ENCODE results near the gene TIGD6.
"Not testable (repeated sequence)": the region's sequence is repeated elsewhere in the genome, so short reads cannot be mapped to it uniquely, and the experiment has no call there.

The TIGD6 gene

DNA sequence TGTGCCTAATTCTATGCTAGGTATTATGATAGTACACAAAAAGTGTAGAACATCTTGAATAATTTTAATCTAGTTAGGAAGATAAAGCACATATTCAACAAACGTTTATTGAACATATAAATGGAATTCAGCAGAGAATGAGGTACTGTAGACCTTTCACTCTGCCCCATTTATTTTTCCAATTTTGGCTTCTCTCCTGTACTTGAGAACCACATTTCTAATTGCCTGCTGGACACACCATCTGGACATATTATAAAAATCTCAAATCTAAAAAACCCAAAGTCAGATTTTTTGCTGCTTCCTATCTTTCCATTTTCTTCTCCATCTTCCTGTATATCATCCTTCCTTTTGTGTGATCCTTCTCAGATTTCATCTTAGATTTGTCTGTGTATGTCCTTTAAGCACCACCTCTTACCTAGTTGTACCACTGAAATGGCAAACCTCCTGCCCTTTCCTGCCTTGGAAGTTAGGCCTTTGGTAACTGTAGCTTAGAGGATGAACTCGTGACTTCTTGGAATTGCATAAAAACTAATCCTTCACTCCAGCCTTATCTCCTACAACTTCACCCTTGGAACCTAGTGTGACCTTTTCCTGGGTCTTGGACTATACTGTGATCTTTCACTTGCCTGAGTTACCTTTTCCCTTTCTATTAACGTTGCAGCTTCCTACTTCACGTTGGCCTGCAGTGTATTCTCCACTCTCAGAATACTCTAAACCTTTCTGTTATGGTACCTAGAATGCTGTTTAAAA is 31.1 kb downstream of the TIGD6 start:
- no peak for DNase-seq

DNA sequence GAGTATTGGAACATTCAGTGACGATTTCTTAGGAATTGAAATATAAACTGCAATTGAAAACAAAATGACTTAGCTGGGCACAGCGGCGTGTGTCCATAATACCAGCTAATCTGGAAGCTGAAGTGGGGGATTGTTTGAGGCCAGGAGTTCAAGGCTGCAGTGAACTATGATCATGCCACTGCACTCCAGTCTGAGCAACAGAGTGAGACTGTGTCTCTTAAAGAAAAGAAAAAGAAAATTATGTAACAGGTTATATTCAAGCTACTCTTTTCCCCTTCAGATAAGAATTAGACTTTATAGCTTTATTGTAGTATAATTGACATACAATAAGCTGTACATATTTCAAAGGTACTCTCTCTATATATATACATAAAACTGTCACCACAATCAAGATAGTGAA is 33.5 kb downstream of the TIGD6 start:
- DNase-seq: no peak

DNA sequence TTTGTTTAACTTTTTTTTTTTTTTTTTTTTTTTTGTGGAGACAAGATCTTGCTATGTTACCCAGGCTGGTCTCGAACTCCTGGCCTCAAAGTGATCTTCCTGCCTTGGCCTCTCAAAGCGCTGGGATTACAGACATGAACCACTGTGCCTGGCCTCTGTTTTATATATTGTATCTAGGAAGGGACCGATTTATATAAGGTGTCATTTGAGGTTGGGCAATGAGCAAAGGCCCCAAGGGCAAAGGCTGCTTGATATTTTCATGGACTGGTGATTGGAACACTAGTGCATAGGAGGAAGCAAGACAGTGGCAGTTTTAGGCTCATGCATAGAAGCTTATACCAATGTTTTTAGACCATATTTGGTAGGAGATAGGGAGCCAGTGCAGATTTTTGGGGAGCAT is 36.7 kb downstream of the TIGD6 start:
- DNase-seq: no peak

DNA sequence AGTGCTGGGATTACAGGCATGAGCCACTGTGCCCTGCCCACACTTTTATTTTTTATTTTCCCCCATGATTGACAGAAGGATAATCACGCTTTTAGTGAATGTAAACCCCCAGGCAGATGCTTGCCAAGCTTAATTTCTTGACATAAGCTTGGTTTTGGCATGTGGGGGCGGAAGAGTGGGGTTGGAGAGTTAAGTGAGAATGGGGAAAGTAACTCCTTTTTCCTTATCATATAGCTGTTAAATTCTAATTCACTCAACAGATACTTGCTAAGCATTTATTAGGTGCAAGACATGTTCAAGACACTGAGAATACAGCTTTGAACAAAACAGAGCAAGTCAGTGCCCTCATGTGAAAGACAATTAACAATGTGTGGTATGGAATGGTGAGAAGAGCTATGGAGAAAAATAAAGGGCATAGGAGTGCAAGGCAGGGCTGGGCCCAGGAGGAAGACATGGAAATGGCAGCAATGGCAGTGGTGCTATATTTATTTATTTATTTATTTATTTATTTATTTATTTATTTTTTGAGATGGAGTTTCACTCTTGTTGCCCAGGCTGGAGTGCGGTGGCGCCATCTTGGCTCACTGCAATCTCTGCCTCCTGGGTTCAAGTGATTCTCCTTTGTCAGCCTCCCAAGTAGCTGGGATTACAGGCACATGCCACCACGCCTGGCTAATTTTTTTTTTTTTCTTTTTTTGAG is 37.7 kb downstream of the TIGD6 start:
- no peak for DNase-seq

DNA sequence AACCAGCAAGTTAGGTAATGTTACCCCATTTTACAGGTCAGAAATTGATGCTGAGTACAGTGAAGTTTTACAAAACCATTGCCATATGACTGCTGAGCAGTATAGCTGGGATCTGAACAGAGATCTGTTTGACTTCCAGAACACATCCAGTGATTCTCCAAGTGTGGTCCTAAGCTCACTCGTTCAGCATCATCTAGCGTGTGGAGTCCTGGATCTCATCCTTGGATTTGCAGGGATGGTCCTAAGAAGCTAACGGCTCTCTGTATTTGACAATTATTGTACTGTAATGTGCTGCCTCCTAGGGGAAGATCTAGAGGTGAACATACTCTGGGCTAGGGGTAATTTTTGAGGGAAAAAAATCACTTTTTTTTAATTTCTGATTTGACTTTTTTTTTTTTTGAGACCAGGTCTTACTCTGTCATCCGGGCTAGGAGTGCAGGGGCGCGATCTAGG is 38.5 kb downstream of the TIGD6 start:
- peak in 1 of 5 experiments; percentile 14 for DNase-seq

DNA sequence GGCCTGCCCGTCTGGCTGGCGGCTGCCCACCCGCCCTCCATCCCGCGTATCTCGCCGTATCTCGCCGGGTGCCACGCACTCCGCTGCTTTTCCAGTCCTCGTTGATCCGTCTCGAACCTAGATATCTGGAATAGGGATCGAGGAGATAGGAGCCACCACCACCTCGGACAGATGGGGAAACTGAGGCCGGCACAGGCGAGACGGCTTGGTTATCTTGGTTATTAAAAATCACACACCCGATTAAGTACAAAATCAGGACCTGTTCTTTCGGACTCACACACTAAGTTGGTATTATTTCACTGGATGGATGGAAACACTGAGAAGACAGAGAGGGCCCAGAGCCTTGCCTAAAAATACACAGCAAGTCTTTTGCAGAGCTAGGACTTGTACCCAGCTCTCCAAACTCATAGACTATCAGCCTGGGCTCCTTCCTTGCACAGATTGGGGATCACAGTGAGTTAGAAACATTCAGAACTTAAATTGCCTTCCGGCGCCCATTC is 39.2 kb downstream of the TIGD6 start:
- peak in 1 of 5 experiments; percentile 1 for DNase-seq

DNA sequence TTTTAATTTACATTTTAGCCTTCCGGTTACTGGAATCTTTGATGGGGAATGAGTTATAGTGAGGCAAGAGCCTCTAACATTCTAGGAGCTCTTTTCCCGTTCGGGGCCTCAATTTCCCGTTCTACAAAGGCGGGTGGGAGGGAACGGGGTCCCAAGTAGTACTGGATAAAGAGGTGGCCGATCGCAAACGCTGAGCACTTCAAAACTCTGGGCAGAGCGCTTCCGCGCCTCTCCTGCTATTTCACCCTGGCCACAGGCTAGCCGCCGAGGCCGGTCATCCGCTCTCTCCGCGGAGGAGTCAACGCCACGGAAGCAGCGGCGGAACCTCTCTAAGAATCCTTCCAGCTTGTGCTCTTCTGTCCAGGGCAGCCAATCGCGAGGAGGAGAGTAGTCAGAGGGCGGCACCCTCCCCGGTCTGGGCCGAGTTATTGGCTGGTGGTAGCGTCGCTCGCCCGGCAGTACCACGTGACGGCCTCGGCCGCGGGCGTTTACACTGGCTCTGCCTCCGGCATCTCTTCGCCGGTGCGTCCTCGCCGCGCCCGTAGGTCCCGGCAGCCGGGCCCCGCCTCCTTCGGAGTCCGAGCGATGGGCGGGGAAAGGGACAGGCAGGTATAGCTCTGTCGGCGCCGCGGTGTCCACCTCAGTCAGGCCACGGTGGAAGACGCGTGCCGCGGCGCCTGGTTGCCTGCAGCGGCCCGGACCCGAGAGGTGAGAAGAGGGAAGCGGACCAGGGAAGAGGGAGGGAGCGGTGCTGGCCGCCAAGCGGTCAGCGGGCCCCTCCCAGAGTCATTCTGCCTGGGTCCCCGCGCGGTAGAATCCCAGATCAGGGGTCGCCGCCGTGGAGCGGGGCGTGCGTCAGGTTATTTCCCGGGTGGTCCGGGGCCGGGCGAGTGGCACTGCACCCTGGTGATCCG is 39.9 kb downstream of the TIGD6 start, which contains the start of gene SLC26A2:
TSS of gene SLC26A2 (plus strand) at position 487 of the 914 bp plus-strand sequence. CDS start 16,895 bp downstream, outside the sequence.
- peak; percentile 82 to 97 (median 90) for DNase-seq

DNA sequence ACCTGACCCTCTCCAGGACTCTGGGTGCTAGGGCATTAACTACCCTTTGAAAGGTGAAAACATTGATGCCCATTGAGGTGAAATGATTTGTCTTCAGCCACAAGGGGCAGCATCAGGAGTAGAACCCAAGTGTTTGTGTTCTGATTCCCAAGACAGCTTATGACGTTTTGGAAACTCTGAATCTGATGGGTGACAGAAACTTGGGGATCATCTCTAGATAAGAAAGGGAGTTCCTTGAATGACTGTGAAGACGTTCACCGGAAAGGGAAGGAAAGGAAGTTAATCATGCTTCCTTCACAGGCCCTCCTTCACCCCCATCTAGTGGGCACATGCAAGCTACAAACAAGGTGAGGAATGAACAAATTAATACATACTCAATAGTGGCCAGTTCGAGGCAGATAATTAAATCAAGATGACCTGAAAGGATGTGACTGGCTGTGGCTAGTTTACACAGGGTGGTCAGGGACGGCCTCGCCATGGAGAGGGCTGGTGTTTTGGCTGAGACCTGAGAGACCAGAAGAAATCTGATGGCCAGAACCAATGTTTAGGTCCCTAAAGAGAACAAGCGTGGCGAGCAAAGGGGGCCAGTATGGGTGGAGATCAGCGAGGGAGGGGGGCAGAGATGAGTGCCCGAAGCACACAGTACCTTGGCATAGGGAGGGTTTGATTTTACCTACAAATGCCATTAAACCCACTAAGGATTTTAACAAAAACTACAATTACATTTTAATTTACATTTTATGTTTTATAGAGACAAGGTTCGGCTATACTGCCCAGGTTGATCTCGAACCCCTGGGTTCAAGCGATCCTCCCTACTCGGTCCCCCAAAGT is 40.8 kb downstream of the TIGD6 start:
- DNase-seq: peak in 4 of 5 experiments; percentile 18 to 80 (median 28)

DNA sequence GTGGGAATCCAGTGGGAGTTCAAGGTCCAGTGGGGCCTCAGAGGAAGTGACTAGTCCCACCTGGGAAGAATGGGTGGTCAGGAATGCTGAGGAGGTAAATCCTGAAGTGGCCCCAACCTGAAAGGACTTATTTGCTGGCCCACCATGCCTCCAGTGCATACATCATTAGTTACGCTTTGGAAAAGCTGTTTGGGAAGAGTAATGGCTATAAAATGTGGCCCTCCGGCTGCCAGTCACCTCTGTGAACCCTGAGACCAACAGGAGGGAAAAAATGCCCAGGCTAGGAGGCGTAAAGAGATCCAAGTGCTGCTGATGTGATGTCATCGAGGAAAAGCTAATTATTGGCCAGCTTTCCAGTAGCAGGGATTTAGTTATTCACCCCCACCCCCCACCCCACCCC is 42.6 kb downstream of the TIGD6 start:
- no peak for DNase-seq

DNA sequence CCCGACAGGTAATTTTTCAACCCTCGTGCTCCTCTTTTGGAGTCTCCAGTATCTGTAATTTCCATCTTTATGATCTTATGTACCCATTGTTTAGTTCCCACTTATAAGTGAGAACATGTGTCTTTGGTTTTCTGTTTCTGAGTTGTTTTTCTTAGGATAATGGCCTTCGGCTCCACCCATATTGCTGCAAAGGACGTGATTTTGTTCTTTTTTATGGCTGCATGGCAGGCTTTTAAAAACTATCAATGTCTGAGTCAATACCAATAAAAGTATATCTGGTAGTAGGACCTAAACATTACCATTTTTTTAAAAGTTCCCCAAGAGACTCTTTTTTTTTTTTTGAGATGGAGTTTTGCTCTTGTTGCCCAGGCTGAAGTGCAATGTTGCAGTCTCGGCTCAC is 43.8 kb downstream of the TIGD6 start:
- no peak for DNase-seq

DNA sequence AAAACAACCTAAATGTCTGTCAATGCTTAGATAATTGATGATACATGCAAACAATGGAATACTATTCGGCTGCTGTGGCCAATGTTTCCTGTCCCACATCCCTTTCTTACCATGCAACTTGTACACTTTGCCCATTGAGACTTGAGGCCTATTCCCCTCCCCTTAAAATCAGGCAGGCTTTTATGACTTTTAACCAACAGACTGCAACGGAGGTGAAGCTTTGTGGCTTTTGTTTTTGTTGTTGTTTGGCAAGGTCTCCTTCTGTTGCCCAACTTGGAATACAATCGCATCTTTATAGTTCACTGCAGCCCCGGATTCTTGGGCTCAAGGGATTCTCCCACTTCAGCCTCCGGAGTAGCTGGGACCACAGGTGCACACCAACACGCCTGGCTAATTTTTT is 45.7 kb downstream of the TIGD6 start:
- DNase-seq: no peak

DNA sequence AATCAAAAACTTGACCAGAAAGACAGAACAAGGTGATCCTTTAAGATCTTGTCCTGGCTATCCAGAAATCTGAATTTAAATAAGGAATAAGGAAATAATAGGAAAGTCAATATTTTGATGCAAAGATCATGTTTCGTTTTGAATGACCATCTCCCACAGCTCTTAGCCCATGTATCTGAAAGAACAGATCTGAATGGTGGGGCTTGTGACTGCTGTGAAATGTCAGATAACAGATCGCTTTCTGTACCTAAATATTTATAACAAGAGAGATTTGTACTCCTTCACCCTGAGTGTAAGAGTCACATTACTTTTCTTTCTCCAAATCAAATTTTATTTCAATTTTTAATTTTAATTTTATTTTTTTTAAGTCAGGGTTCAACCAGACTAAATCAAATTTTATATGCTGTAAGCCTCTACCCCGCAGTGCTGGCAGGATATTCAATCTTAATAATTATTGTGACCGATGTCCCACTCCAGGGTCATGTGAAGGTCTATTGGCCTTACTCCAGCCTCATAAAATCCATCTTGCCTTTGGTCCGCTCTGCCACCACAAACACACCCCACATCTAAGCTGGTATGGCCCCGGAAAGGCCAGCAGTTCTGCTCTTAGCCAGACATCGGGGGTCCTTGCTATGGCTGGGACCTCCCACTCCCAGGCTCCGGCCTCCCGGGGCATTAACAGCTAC is 46.9 kb downstream of the TIGD6 start:
- no peak for DNase-seq

DNA sequence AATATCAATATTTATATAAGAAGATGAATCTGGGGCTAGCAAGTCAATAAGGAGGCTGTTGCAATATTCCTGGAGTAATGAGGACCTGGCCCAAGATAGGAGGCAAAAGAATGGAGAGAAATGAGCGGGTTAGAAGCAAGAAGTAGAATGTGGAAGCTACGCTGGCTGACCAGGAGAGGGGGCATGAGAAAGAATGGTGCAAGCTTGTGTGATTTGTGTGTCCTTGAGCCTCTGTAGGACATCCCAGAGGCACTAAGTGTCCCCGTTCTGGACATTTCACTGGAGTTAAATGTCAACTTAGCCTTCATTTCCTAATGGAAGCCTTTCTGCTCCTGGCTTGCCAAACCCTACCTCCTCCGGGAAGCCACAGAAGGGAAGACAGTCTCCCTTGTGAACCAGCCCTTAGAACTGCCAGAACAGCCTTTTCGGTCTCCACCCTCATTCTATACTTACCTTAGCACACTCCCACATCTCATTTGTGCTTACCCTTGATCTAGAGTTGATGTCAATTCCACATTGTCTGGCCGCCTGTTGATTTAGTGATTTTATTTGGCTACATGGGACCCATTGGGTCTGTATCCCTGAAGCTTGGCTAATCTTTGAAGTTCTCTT is 49.2 kb downstream of the TIGD6 start:
- DNase-seq: no peak

DNA sequence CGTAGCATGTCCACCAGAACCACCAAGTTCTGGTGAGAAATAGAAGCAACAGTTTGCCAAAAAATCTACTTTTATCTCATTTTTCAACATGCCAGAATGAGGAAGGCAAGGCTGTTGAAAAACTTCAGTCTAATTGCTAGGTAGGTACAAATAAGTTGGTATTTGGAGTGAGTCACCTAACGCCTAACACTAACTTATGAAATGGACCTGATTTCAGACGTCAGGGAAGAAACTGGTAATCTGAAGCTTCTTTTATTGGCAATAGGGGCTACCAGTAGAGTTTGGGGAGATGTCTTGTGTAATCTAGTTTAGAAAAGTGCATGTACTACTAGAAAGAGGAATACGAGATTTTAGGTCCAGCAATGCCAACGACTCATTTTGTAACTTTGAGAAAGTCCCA is 51.5 kb downstream of the TIGD6 start:
- no peak for DNase-seq

DNA sequence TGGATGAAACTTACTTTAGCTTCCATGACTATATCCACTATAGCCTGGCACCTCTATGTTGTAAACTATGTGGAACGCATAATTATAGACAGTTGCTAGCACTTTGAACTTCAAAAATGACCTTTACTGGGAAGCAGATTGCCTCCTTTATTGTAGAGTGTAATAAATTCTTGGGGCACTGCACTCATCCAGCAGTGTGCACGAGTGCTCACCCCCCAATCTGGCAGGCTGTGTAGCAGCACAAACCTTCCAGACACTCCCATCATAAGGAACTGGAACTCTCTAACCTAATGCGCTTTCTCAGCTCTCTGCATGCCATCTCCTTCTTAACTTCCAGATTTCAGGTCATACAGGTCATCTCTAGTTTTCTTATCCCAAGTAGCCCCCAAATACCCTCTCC is 54.3 kb downstream of the TIGD6 start:
- no peak for DNase-seq

DNA sequence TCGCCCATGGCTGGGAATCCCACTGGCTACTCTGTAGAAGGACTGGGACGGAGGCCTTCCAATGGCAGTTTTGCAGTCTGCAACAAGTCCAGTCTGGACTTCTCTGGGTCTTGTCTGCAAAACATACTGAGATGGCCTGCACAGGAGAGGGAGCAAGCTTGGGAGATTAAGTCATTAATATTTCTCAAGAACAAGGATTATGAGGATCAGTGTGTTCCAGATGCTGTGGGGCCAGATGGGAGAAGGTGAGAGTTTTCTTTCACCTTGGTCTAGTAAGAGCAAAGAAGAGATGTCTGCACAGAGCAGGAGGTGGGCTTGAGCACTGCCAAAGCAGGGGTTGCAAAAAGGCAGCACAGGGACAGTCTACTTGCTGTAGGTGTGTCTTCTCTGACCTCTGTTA is 55.8 kb downstream of the TIGD6 start, which contains the start of gene PDE6A:
TSS of gene PDE6A (minus strand) at position 128 of the 400 bp plus-strand sequence. CDS start at position 8, 120 bp downstream.
- no peak for DNase-seq

DNA sequence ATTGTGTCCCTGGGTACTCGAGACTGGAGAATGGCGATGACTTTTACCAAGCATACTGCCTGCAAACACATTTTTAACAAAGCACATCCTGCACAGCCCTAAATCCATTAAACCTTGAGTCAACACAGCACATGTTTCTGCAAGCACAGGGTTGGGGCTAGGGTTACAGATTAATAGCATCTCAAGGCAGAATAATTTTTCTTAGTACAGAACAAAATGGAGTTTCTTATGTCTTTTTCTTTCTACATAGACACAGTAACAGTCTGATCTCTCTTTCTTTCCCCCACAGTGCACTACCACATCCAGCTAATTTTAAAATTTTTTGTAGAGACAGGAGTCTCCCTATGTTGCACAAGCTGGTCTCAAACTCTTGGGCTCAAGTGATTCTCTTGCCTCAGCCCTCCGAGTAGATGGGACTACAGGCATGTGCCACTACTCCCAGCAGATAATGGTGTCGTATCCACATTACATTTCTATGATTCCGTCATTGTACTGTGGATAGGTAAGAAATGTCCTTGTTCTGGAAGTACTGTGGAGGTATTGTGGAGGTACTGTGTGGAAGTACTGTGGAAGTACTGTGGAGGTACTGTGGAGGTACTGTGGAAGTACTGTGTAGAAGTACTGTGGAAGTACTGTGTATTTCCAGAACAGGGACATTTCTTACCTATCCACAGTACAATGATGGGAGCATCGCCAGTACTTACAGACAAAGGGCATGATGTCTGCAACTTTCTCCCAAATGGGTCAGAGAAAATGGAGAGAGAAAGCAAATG is 57.1 kb downstream of the TIGD6 start:
- not testable (repeated sequence) for DNase-seq
